DND-41 (cell line): Measurements from ENCODE around the gene GALNT18.

Experiments used
- ATAC-seq: fragments of 200-7000 bp; cut with Tn5 transposase; 3 replicates; pipeline ENCODE4 v1.9.1; 2021; ENCODE audit warnings: low read depth; ENCODE audit not compliant: insufficient read depth
- DNase-seq: peaks from one replicate; pipeline ENCODE4 v3.0.0-alpha.2; 2020
- H2AFZ ChIP-seq: 2 replicates; pipeline ENCODE4 v1.6.0; 2012; ENCODE audit warnings: low read depth, low read length
- H3K27ac ChIP-seq: 2 replicates; pipeline ENCODE4 v1.5.1; 2012; ENCODE audit warnings: low read length, inconsistent platforms
- H3K27me3 ChIP-seq: fragments of 200-600 bp; sonication (generic); 2 replicates; pipeline ENCODE4 v1.6.0; 2012; ENCODE audit warnings: low read length, mild to moderate bottlenecking, inconsistent platforms; ENCODE audit not compliant: insufficient read depth, poor library complexity
- H3K36me3 ChIP-seq: 2 replicates; pipeline ENCODE4 v1.5.1; 2012; ENCODE audit warnings: low read length, inconsistent platforms; ENCODE audit not compliant: insufficient read depth
- H3K4me1 ChIP-seq: 2 replicates; pipeline ENCODE4 v1.5.1; 2012; ENCODE audit warnings: mild to moderate bottlenecking, low read length; ENCODE audit not compliant: insufficient read depth
- H3K4me2 ChIP-seq: 2 replicates; pipeline ENCODE4 v1.6.0; 2012; ENCODE audit warnings: mild to moderate bottlenecking, moderate library complexity, low read length, inconsistent platforms; ENCODE audit not compliant: insufficient read depth
- H3K4me3 ChIP-seq, 2 experiments: fragments of 200-600 bp in 1 of 2; shearing (Covaris generic) in 1 of 2; 2 replicates each; pipeline ENCODE4 v1.5.1; 2012 to 2016; ENCODE audit warnings: inconsistent platforms in 2 of 2, low read length in 2 of 2, mild to moderate bottlenecking in 2 of 2, low read depth in 1 of 2, moderate library complexity in 1 of 2
- H3K79me2 ChIP-seq: 2 replicates; pipeline ENCODE4 v1.6.0; 2012; ENCODE audit warnings: low read length, inconsistent platforms; ENCODE audit not compliant: insufficient read depth
- H3K9ac ChIP-seq: 2 replicates; pipeline ENCODE4 v1.6.0; 2012; ENCODE audit warnings: low read depth, mild to moderate bottlenecking, inconsistent platforms, low read length, moderate library complexity
- H3K9me3 ChIP-seq: 2 replicates; pipeline ENCODE4 v1.5.1; 2012; ENCODE audit warnings: low read length, moderate library complexity, mild to moderate bottlenecking, inconsistent platforms; ENCODE audit not compliant: insufficient read depth, severe bottlenecking
- H4K20me1 ChIP-seq: 2 replicates; pipeline ENCODE4 v1.6.0; 2012; ENCODE audit warnings: low read length; ENCODE audit not compliant: insufficient read depth
- CTCF ChIP-seq: IDR thresholded peaks from 2 replicates; pipeline ENCODE4 v1.5.1; 2012; ENCODE audit warnings: borderline replicate concordance, low read length, moderate library complexity, mild to moderate bottlenecking; ENCODE audit not compliant: poor library complexity, severe bottlenecking; ENCODE audit errors: extremely low read depth
- EZH2 ChIP-seq: IDR thresholded peaks from 3 replicates; pipeline ENCODE4 v1.6.1; 2012; ENCODE audit warnings: borderline replicate concordance, low read depth, mild to moderate bottlenecking, moderate library complexity, low read length, inconsistent platforms; ENCODE audit not compliant: severe bottlenecking

Gene GALNT18

GRCh38 chr11:11422411-11423128, 199.2 kb downstream of the GALNT18 start:
- Histone ChIP-seq H3K4me1 (no peaks in the 10 kb centered on the region), H2AFZ (no peak overlapping the region), H3K9me3 (no peaks in the 10 kb centered on the region), H4K20me1 (peaks cover 7% of the 10 kb centered on the region; the same call in 1 of the 2 replicates), H3K27me3 (peaks cover 19% of the 10 kb centered on the region), H3K4me3 (no peak overlapping the region), H3K27ac (no peak overlapping the region), H3K36me3 (no peaks in the 10 kb centered on the region), H3K79me2 (no peaks in the 10 kb centered on the region), H3K4me2 (no peak overlapping the region), H3K9ac (no peak overlapping the region)
- no peak for DNase-seq
- no peak for ATAC-seq
- TF ChIP-seq CTCF (no peak), EZH2 (no peak)

GRCh38 chr11:11421509-11421908, 200.3 kb downstream of the GALNT18 start:
- H3K27me3 ChIP-seq = peaks cover 30% of the 10 kb centered on the region
- no peak for ATAC-seq
- no peak for TF ChIP-seq CTCF
- no peak for TF ChIP-seq EZH2

GRCh38 chr11:11420899-11421285, 200.9 kb downstream of the GALNT18 start:
- Histone ChIP-seq H3K27me3 (peaks cover 32% of the 10 kb centered on the region), H3K9ac (no peak overlapping the region), H3K36me3 (no peaks in the 10 kb centered on the region), H3K4me3 (no peak overlapping the region), H3K4me1 (no peaks in the 10 kb centered on the region), H3K27ac (no peak overlapping the region), H3K79me2 (no peaks in the 10 kb centered on the region), H3K4me2 (no peak overlapping the region), H2AFZ (no peak overlapping the region), H3K9me3 (no peaks in the 10 kb centered on the region), H4K20me1 (peaks cover 7% of the 10 kb centered on the region; the same call in 1 of the 2 replicates)
- ATAC-seq (no peak), DNase-seq (no peak)
- no peak for TF ChIP-seq EZH2
- no peak for TF ChIP-seq CTCF

More at GRCh38 chr11:11421509-11421908, 200.3 kb downstream of the GALNT18 start:
- Histone ChIP-seq H2AFZ (no peak overlapping the region), H4K20me1 (peaks cover 7% of the 10 kb centered on the region; the same call in 1 of the 2 replicates), H3K27ac (no peak overlapping the region), H3K9ac (no peak overlapping the region), H3K4me1 (no peaks in the 10 kb centered on the region), H3K36me3 (no peaks in the 10 kb centered on the region), H3K4me2 (no peak overlapping the region), H3K9me3 (no peaks in the 10 kb centered on the region), H3K4me3 (no peak overlapping the region), H3K79me2 (no peaks in the 10 kb centered on the region)
- no peak for DNase-seq
